Measurements from ENCODE around the gene RERE.

RERE gene

GRCh38 chr1:8682573-8682972 lies 134.9 kb downstream of the RERE start:
- Histone ChIP-seq H3K79me1 (ENCODE audit: low read length) (no peaks in the 10 kb centered on the region), H3K27ac (ENCODE audit: low read depth, low read length) (no peak overlapping the region), H3K18ac (ENCODE audit: low read length) (no peak overlapping the region), H3K4me2 (ENCODE audit: low read length) (no peak overlapping the region), H3K9ac (ENCODE audit: low read length) (no peak overlapping the region), H3K23ac (ENCODE audit: low read length) (no peak overlapping the region), H3K79me2 (ENCODE audit: control insufficient read depth, insufficient read depth, low read length, poor library complexity) (peaks cover 9% of the 10 kb centered on the region), H3K9me3 (ENCODE audit: insufficient read depth, low read depth, low read length) (no peaks in the 10 kb centered on the region), H3K14ac (ENCODE audit: low read length) (no peak overlapping the region), H4K8ac (ENCODE audit: low read depth, low read length) (no peak overlapping the region), H2BK5ac (ENCODE audit: low read depth, low read length, poor library complexity) (no peak overlapping the region), H2BK120ac (ENCODE audit: insufficient read depth, low read length, poor library complexity) (no peak overlapping the region), H4K12ac (ENCODE audit: low read depth, low read length) (no peak overlapping the region), H2AK5ac (ENCODE audit: low read length) (no peak overlapping the region), H3K4ac (ENCODE audit: low read depth, low read length) (no peak overlapping the region), H3K27me3 (ENCODE audit: insufficient read depth, low read length) (no peaks in the 10 kb centered on the region), H3K4me3 (ENCODE audit: low read depth, low read length) (no peak overlapping the region), H3K4me1 (ENCODE audit: control insufficient read depth in 1 of 2, insufficient read depth in 2 of 2, low read length in 2 of 2) (peaks cover 0 to 7% of the 10 kb centered on the region in 2 experiments), H2AFZ (ENCODE audit: insufficient read depth, low read length, poor library complexity) (no peak overlapping the region), H3K36me3 (ENCODE audit: control insufficient read depth in 1 of 2, insufficient read depth in 2 of 2, low read length in 2 of 2) (no peaks in the 10 kb centered on the region), H2BK12ac (ENCODE audit: low read length) (no peak overlapping the region), H4K91ac (ENCODE audit: low read depth, low read length) (no peak overlapping the region)
- no CpG with 5 or more reads among the region's 4 CpGs for WGBS (ENCODE audit: extremely low coverage, insufficient coverage, insufficient read length)
- DNase-seq: peak in 1 of 2 donors; percentile 39

- H3K79me1 ChIP-seq (ENCODE audit: low read length): no peaks in the 10 kb centered on the region
- H2BK120ac ChIP-seq (ENCODE audit: insufficient read depth, low read length, poor library complexity): no peak overlapping the region
- no peak overlapping the region for H3K18ac ChIP-seq (ENCODE audit: low read length)
- H3K36me3 ChIP-seq (ENCODE audit: control insufficient read depth in 1 of 2, insufficient read depth in 2 of 2, low read length in 2 of 2): no peaks in the 10 kb centered on the region
- peaks cover 11% of the 10 kb centered on the region for H3K79me2 ChIP-seq (ENCODE audit: control insufficient read depth, insufficient read depth, low read length, poor library complexity)
- H2AK5ac ChIP-seq (ENCODE audit: low read length): no peak overlapping the region
- H3K4me1 ChIP-seq (ENCODE audit: control insufficient read depth in 1 of 2, insufficient read depth in 2 of 2, low read length in 2 of 2): peaks cover 0 to 7% of the 10 kb centered on the region in 2 experiments
- no peaks in the 10 kb centered on the region for H3K9me3 ChIP-seq (ENCODE audit: insufficient read depth, low read depth, low read length)
- H4K91ac ChIP-seq (ENCODE audit: low read depth, low read length): no peak overlapping the region
- H2AFZ ChIP-seq (ENCODE audit: insufficient read depth, low read length, poor library complexity): no peak overlapping the region
- no peak overlapping the region for H3K27ac ChIP-seq (ENCODE audit: low read depth, low read length)
- no peak overlapping the region for H3K23ac ChIP-seq (ENCODE audit: low read length)
- no peak overlapping the region for H3K9ac ChIP-seq (ENCODE audit: low read length)
- no CpG with 5 or more reads among the region's 1 CpG for WGBS (ENCODE audit: extremely low coverage, insufficient coverage, insufficient read length)
- no peak overlapping the region for H2BK12ac ChIP-seq (ENCODE audit: low read length)
- H2BK5ac ChIP-seq (ENCODE audit: low read depth, low read length, poor library complexity): no peak overlapping the region
- no peak overlapping the region for H4K8ac ChIP-seq (ENCODE audit: low read depth, low read length)
- no peak overlapping the region for H3K4me3 ChIP-seq (ENCODE audit: low read depth, low read length)
- peak overlapping the region; percentile 72 for H3K4ac ChIP-seq (ENCODE audit: low read depth, low read length)
- no peak overlapping the region for H3K14ac ChIP-seq (ENCODE audit: low read length)
- no peak overlapping the region for H4K12ac ChIP-seq (ENCODE audit: low read depth, low read length)
- DNase-seq: no peak
- H3K4me2 ChIP-seq (ENCODE audit: low read length): no peak overlapping the region
- H3K27me3 ChIP-seq (ENCODE audit: insufficient read depth, low read length): no peaks in the 10 kb centered on the region
Observed at GRCh38 chr1:8681911-8682310, 135.5 kb downstream of the RERE start.

GRCh38 chr1:8680664-8681650 lies 136.5 kb downstream of the RERE start:
- Histone ChIP-seq H2BK120ac (ENCODE audit: insufficient read depth, low read length, poor library complexity) (no peak overlapping the region), H4K91ac (ENCODE audit: low read depth, low read length) (no peak overlapping the region), H3K79me2 (ENCODE audit: control insufficient read depth, insufficient read depth, low read length, poor library complexity) (peaks cover 12% of the 10 kb centered on the region), H3K9me3 (ENCODE audit: insufficient read depth, low read depth, low read length) (no peaks in the 10 kb centered on the region), H3K4me3 (ENCODE audit: low read depth, low read length) (no peak overlapping the region), H3K4ac (ENCODE audit: low read depth, low read length) (no peak overlapping the region), H3K79me1 (ENCODE audit: low read length) (no peaks in the 10 kb centered on the region), H2BK5ac (ENCODE audit: low read depth, low read length, poor library complexity) (peak overlapping the region; percentile 21), H3K27me3 (ENCODE audit: insufficient read depth, low read length) (no peaks in the 10 kb centered on the region), H3K23ac (ENCODE audit: low read length) (no peak overlapping the region), H3K9ac (ENCODE audit: low read length) (no peak overlapping the region), H3K27ac (ENCODE audit: low read depth, low read length) (no peak overlapping the region), H3K4me2 (ENCODE audit: low read length) (no peak overlapping the region), H2AFZ (ENCODE audit: insufficient read depth, low read length, poor library complexity) (no peak overlapping the region), H2BK12ac (ENCODE audit: low read length) (no peak overlapping the region), H4K12ac (ENCODE audit: low read depth, low read length) (no peak overlapping the region), H3K4me1 (ENCODE audit: control insufficient read depth in 1 of 2, insufficient read depth in 2 of 2, low read length in 2 of 2) (peaks cover 0 to 7% of the 10 kb centered on the region in 2 experiments), H3K18ac (ENCODE audit: low read length) (no peak overlapping the region), H2AK5ac (ENCODE audit: low read length) (no peak overlapping the region), H3K36me3 (ENCODE audit: control insufficient read depth in 1 of 2, insufficient read depth in 2 of 2, low read length in 2 of 2) (no peaks in the 10 kb centered on the region), H3K14ac (ENCODE audit: low read length) (no peak overlapping the region), H4K8ac (ENCODE audit: low read depth, low read length) (no peak overlapping the region)
- no CpG with 5 or more reads among the region's 14 CpGs for WGBS (ENCODE audit: extremely low coverage, insufficient coverage, insufficient read length)
- no peak for DNase-seq

GRCh38 chr1:8679929-8680663 lies 137.3 kb downstream of the RERE start:
- Histone ChIP-seq H3K4me2 (ENCODE audit: low read length) (no peak overlapping the region), H3K27me3 (ENCODE audit: insufficient read depth, low read length) (no peaks in the 10 kb centered on the region), H3K4me1 (ENCODE audit: control insufficient read depth in 1 of 2, insufficient read depth in 2 of 2, low read length in 2 of 2) (peaks cover 0 to 7% of the 10 kb centered on the region in 2 experiments), H3K36me3 (ENCODE audit: control insufficient read depth in 1 of 2, insufficient read depth in 2 of 2, low read length in 2 of 2) (no peaks in the 10 kb centered on the region), H3K18ac (ENCODE audit: low read length) (peak overlapping the region; percentile 65), H4K91ac (ENCODE audit: low read depth, low read length) (no peak overlapping the region), H2BK5ac (ENCODE audit: low read depth, low read length, poor library complexity) (no peak overlapping the region), H2BK12ac (ENCODE audit: low read length) (no peak overlapping the region), H3K27ac (ENCODE audit: low read depth, low read length) (no peak overlapping the region), H3K4ac (ENCODE audit: low read depth, low read length) (peak overlapping the region; percentile 98), H4K8ac (ENCODE audit: low read depth, low read length) (peak overlapping the region; percentile 10), H2BK120ac (ENCODE audit: insufficient read depth, low read length, poor library complexity) (no peak overlapping the region), H2AFZ (ENCODE audit: insufficient read depth, low read length, poor library complexity) (no peak overlapping the region), H3K79me2 (ENCODE audit: control insufficient read depth, insufficient read depth, low read length, poor library complexity) (peaks cover 12% of the 10 kb centered on the region), H3K9ac (ENCODE audit: low read length) (no peak overlapping the region), H2AK5ac (ENCODE audit: low read length) (no peak overlapping the region), H3K14ac (ENCODE audit: low read length) (no peak overlapping the region), H3K79me1 (ENCODE audit: low read length) (no peaks in the 10 kb centered on the region), H4K12ac (ENCODE audit: low read depth, low read length) (no peak overlapping the region), H3K4me3 (ENCODE audit: low read depth, low read length) (no peak overlapping the region), H3K23ac (ENCODE audit: low read length) (no peak overlapping the region), H3K9me3 (ENCODE audit: insufficient read depth, low read depth, low read length) (no peaks in the 10 kb centered on the region)
- DNase-seq: peak in 1 of 2 donors; percentile 76
- no CpG with 5 or more reads among the region's 7 CpGs for WGBS (ENCODE audit: extremely low coverage, insufficient coverage, insufficient read length)
